ENCODE results near the gene GALNT18.
A peak's percentile ranks its signal among the peaks of the same experiment; 100 is the strongest.

The GALNT18 gene

DNA sequence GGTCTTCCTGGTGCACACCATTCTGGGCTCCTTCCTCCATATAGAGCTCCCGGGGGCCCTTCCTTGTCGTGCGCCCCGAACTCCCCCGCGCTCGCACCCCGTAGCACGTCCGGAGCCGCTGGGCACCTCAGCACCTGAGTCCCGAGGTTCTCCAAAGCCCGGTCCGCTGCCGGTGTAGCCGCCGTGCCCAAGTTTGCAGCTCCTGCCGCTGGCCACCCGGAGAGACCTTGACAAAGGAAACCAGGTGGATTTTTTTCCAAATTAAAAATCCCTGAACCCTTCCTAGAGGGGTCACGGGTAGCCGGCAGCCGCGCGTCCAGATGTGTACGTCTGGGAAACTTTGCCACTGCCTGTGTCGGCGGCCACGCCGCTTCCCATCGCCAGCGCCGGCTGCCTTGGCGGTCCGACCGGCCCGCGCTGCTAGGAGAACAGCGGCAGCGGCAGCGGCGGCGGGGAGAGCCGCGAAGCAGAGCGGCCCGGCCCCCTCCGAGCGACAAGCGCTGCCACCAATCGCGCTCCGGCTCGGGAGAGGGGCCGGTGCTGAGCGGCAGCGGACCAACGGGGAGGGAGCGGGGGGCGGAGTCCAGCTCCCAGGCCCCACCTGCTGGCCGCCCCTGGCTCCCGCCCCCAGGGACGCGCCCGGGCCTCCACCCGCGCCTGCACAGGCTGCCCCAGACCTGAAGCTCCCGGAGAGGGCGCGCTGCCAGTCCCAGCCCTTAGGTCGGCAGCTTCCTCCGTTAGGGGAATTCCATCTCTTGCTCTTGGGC lies at the start of gene GALNT18:
TSS of gene GALNT18 (minus strand) at position 433 of the 767 bp plus-strand sequence.
- H3K4me1 ChIP-seq (ENCODE audit: control insufficient read depth, insufficient read depth, low read length, unreplicated experiment): no peaks in the 10 kb centered on the region
- no peaks in the 10 kb centered on the region for H3K36me3 ChIP-seq (ENCODE audit: insufficient read depth, low read length)
- H3K27me3 ChIP-seq (ENCODE audit: insufficient read depth, low read length): peaks cover 29% of the 10 kb centered on the region
- no peaks in the 10 kb centered on the region for H3K79me2 ChIP-seq (ENCODE audit: control insufficient read depth, insufficient read depth, low read length, unreplicated experiment)
- H2AFZ ChIP-seq (ENCODE audit: low read length, unreplicated experiment): peak within 1 kb of the TSS; percentile 81
- H3K4me3 ChIP-seq (ENCODE audit: low read depth, low read length): peak within 1 kb of the TSS; percentile 79
- no peak within 1 kb of the TSS for H3K27ac ChIP-seq (ENCODE audit: low read depth, low read length)

DNA sequence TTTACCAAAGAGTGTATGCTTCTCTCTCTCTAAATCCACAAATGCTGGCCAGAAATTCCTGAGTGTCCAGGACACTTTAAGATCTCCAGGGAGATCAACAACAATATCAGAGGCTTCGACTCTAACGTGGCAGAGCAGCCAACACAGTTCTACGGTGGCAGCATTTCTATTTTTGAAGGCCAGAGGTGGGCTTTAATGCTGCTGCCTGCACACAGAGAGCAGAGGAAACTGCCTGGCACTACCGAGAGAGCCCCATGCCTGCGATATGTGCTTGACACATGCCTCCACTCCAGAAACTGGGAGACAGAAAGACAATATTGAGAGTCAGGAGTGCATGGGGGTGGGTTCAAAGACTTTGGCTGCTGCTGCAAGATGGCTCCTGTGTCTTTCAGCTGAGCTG lies 48.8 kb upstream of the GALNT18 start:
- Histone ChIP-seq H3K27me3 (ENCODE audit: insufficient read depth, low read length) (peaks cover 88% of the 10 kb centered on the region), H2AFZ (ENCODE audit: low read length, unreplicated experiment) (no peak overlapping the region), H3K4me3 (ENCODE audit: low read depth, low read length) (no peak overlapping the region)

DNA sequence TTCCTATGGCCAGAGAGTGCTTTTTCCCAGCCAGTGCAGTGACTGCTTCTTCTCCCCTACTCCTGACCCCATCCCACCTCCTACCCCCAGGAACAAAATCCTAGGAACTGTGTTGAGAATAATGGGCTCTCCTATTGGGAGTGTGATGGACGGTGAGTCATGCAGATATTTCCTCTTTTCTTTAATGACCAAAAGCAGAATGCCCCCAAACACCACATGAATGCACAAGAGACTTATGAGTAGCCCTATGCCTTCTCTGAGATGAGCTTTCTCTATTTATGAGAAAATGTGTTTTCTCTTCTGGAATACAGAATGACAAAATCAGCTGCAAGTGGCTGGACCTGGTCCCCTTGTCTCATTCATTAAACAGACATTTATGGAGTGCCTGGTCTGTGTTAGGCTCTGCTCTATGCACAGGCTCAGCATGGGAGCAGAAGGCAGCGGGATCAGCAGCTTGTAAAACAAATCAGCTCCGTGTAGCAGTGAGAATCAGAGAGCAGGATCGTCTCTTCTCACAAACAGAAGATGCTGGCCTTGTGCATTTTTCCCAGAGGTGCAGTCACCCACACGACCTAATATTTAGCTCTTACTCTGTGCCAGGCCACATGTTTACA lies 47.5 kb upstream of the GALNT18 start:
- no peaks in the 10 kb centered on the region for H3K36me3 ChIP-seq (ENCODE audit: insufficient read depth, low read length)
- H3K79me2 ChIP-seq (ENCODE audit: control insufficient read depth, insufficient read depth, low read length, unreplicated experiment): no peaks in the 10 kb centered on the region
- H3K27me3 ChIP-seq (ENCODE audit: insufficient read depth, low read length): peaks cover 93% of the 10 kb centered on the region
- H2AFZ ChIP-seq (ENCODE audit: low read length, unreplicated experiment): no peak overlapping the region
- H3K4me1 ChIP-seq (ENCODE audit: control insufficient read depth, insufficient read depth, low read length, unreplicated experiment): no peaks in the 10 kb centered on the region
- no peak overlapping the region for H3K27ac ChIP-seq (ENCODE audit: low read depth, low read length)
- H3K4me3 ChIP-seq (ENCODE audit: low read depth, low read length): no peak overlapping the region

More for the DNA sequence above, 48.8 kb upstream of the GALNT18 start:
- Histone ChIP-seq H3K79me2 (ENCODE audit: control insufficient read depth, insufficient read depth, low read length, unreplicated experiment) (no peaks in the 10 kb centered on the region), H3K27ac (ENCODE audit: low read depth, low read length) (no peak overlapping the region), H3K4me1 (ENCODE audit: control insufficient read depth, insufficient read depth, low read length, unreplicated experiment) (no peaks in the 10 kb centered on the region), H3K36me3 (ENCODE audit: insufficient read depth, low read length) (no peaks in the 10 kb centered on the region)

DNA sequence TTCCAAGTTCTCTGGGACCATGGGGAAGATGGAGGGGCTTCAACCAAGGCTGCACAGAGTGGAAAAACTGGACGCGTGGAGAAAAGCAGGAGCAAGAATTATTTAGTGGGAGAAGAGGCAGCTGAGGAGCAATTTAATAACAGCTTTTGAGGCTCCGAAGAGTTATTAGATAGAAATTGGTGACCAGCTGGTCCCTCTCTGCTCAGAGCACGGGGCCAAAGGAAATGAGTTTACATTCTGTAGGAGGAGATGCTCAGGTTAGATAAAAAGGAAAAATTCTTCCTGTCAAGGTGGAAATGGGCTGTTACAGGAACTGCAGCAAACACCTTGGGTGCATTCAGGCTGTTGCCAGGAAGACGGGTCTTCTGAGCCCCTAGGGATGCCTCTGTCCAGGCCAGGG lies 47.0 kb upstream of the GALNT18 start:
- H3K36me3 ChIP-seq (ENCODE audit: insufficient read depth, low read length): no peaks in the 10 kb centered on the region
- peaks cover 95% of the 10 kb centered on the region for H3K27me3 ChIP-seq (ENCODE audit: insufficient read depth, low read length)
- no peak overlapping the region for H3K4me3 ChIP-seq (ENCODE audit: low read depth, low read length)
- no peak overlapping the region for H3K27ac ChIP-seq (ENCODE audit: low read depth, low read length)
- no peaks in the 10 kb centered on the region for H3K4me1 ChIP-seq (ENCODE audit: control insufficient read depth, insufficient read depth, low read length, unreplicated experiment)
- H2AFZ ChIP-seq (ENCODE audit: low read length, unreplicated experiment): no peak overlapping the region
- H3K79me2 ChIP-seq (ENCODE audit: control insufficient read depth, insufficient read depth, low read length, unreplicated experiment): no peaks in the 10 kb centered on the region

DNA sequence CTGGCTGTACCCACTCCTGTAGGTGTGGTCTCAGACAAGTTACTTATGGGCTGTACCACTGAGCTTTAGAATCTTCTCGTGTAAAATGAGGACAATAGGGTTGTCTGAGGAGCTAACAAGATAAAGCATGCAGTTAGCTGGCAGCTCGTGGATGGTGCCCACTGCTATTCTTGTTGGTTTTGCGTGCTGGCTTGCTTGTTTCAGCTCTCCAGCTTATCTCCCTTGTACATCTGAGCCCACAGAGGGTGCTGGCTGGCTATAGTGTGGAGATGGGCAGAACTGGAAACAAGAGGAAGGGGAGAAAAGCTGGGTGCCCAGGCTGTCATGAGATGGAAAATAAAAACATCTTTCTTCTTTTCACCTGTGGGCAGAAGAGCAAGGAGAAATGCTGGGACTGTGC lies 46.5 kb upstream of the GALNT18 start:
- Histone ChIP-seq H3K79me2 (ENCODE audit: control insufficient read depth, insufficient read depth, low read length, unreplicated experiment) (no peaks in the 10 kb centered on the region), H3K36me3 (ENCODE audit: insufficient read depth, low read length) (no peaks in the 10 kb centered on the region), H3K4me3 (ENCODE audit: low read depth, low read length) (no peak overlapping the region), H3K4me1 (ENCODE audit: control insufficient read depth, insufficient read depth, low read length, unreplicated experiment) (no peaks in the 10 kb centered on the region), H3K27me3 (ENCODE audit: insufficient read depth, low read length) (peaks cover 95% of the 10 kb centered on the region), H2AFZ (ENCODE audit: low read length, unreplicated experiment) (no peak overlapping the region), H3K27ac (ENCODE audit: low read depth, low read length) (no peak overlapping the region)

DNA sequence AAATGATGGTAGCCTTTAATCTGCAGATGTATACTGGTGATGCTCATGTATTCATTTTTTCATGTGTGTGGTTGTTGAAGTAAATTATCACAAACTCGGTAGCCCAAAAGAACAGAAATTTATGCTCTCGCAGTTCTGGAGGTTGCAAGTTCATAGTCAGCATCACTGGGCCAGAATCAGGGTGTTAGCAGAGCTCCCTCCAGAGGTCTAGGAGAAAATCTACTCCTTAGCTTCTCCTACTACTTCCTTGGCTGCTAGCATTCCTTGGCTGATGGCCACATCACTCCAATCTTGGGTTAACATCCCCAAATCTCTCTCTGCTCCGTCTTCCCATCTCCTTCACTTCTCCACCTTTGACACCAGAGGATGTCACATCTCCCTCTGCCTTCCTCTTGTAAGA lies 45.3 kb upstream of the GALNT18 start:
- Histone ChIP-seq H3K4me1 (ENCODE audit: control insufficient read depth, insufficient read depth, low read length, unreplicated experiment) (no peaks in the 10 kb centered on the region), H3K27me3 (ENCODE audit: insufficient read depth, low read length) (peaks cover 95% of the 10 kb centered on the region), H3K36me3 (ENCODE audit: insufficient read depth, low read length) (no peaks in the 10 kb centered on the region), H2AFZ (ENCODE audit: low read length, unreplicated experiment) (no peak overlapping the region), H3K27ac (ENCODE audit: low read depth, low read length) (no peak overlapping the region), H3K79me2 (ENCODE audit: control insufficient read depth, insufficient read depth, low read length, unreplicated experiment) (no peaks in the 10 kb centered on the region), H3K4me3 (ENCODE audit: low read depth, low read length) (no peak overlapping the region)

DNA sequence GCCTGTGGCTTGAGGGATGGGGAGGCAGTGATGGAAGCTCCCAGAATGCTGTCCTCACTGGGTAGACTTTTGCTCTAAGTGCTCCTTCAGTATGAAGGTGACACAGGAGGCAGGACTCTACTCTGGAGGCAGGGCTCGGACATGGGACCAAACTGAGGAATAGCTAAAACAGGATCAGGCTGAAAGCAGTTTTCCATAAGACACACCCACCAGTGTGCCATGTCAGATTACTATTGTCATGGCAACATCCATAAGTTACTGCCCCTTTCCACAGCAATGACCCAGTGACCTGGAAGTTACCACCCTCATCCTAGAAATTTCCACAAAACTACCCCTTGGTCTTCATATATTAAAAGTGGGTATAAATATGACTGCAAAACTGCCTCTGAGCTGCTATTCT lies 43.6 kb upstream of the GALNT18 start:
- peaks cover 100% of the 10 kb centered on the region for H3K27me3 ChIP-seq (ENCODE audit: insufficient read depth, low read length)
- no peak overlapping the region for H3K27ac ChIP-seq (ENCODE audit: low read depth, low read length)

DNA sequence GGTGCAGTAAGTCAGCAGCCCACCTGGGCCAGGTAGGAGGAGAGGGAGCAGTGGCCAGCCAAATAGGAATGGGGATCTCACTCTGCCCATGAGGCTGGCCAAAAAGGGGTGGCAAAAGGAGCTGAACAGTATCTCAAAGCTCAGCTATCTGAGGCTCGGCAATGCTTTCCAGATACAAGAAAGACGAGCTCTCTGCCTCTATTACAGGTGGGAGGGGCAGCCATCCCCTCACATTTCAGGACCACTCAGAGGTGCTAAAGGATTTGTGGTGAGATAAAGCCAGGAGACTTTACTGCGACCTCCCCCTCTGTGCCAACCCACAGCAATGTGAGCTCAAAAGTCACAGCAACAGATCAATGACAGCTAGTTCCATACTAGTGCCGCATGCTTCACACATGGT lies 42.1 kb upstream of the GALNT18 start:
- peaks cover 94% of the 10 kb centered on the region for H3K27me3 ChIP-seq (ENCODE audit: insufficient read depth, low read length)
- H3K36me3 ChIP-seq (ENCODE audit: insufficient read depth, low read length): no peaks in the 10 kb centered on the region
- no peak overlapping the region for H3K27ac ChIP-seq (ENCODE audit: low read depth, low read length)
- no peak overlapping the region for H3K4me3 ChIP-seq (ENCODE audit: low read depth, low read length)
- H3K4me1 ChIP-seq (ENCODE audit: control insufficient read depth, insufficient read depth, low read length, unreplicated experiment): no peaks in the 10 kb centered on the region
- H2AFZ ChIP-seq (ENCODE audit: low read length, unreplicated experiment): no peak overlapping the region
- no peaks in the 10 kb centered on the region for H3K79me2 ChIP-seq (ENCODE audit: control insufficient read depth, insufficient read depth, low read length, unreplicated experiment)

More for the DNA sequence above, 43.6 kb upstream of the GALNT18 start:
- Histone ChIP-seq H3K4me3 (ENCODE audit: low read depth, low read length) (no peak overlapping the region), H3K4me1 (ENCODE audit: control insufficient read depth, insufficient read depth, low read length, unreplicated experiment) (no peaks in the 10 kb centered on the region), H3K79me2 (ENCODE audit: control insufficient read depth, insufficient read depth, low read length, unreplicated experiment) (no peaks in the 10 kb centered on the region), H3K36me3 (ENCODE audit: insufficient read depth, low read length) (no peaks in the 10 kb centered on the region), H2AFZ (ENCODE audit: low read length, unreplicated experiment) (no peak overlapping the region)

DNA sequence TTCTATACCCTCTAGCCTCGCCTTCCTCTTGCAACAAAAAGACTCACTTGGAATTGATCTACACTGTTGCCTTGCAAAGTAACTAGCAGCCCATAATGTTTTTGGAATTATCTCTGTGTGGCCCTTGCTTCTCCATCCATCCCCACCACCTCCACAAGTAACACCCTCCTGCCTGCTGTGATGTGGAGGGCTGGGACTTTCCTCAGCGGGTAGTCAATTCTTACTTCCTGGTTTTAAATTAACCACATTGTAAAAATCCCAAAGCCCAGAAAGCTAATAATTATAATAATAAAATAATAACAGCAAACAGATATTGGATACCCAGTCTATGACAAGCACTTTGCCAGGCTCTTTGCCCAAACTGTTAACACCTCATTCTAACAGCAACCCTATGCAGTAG lies 40.8 kb upstream of the GALNT18 start:
- peaks cover 91% of the 10 kb centered on the region for H3K27me3 ChIP-seq (ENCODE audit: insufficient read depth, low read length)
- H3K79me2 ChIP-seq (ENCODE audit: control insufficient read depth, insufficient read depth, low read length, unreplicated experiment): no peaks in the 10 kb centered on the region

DNA sequence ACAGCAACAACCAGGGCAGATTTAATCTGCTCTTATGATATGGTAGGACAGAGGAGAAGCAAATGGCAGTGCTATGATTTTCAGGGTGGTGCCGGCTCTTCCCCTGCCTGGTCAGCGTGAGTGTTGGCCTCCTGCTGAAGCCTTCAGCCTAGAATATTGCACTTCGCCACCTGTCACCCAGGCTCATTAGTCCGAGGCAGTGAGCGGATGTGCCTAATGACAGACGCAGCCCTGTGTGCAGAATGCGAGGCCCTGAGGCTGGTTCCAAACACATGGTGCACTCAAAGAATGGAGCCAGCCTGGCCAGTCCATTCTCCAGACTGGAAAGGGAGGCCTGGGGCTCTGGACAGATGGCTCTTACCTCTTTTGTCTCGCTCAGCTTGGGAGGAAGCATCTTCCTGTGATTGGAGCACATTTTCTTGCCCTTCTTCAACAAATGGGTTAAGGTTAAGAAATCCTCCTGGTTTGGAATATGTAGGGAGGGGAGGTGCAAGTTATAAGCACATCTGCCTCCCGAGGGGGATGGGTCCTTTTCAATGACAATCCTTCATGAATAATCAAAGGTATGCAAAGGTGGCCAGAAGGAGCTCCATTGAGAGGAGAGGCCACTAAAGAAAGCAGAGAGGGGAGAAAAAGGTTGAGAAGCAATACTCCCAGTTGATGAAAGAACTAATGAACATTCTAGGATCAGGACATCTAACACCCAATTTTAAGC lies 39.7 kb upstream of the GALNT18 start:
- H3K36me3 ChIP-seq (ENCODE audit: insufficient read depth, low read length): no peaks in the 10 kb centered on the region
- H3K79me2 ChIP-seq (ENCODE audit: control insufficient read depth, insufficient read depth, low read length, unreplicated experiment): no peaks in the 10 kb centered on the region
- H3K27ac ChIP-seq (ENCODE audit: low read depth, low read length): no peak overlapping the region
- H3K4me3 ChIP-seq (ENCODE audit: low read depth, low read length): no peak overlapping the region
- H3K27me3 ChIP-seq (ENCODE audit: insufficient read depth, low read length): peaks cover 90% of the 10 kb centered on the region
- no peaks in the 10 kb centered on the region for H3K4me1 ChIP-seq (ENCODE audit: control insufficient read depth, insufficient read depth, low read length, unreplicated experiment)
- H2AFZ ChIP-seq (ENCODE audit: low read length, unreplicated experiment): no peak overlapping the region

More for the DNA sequence above, 40.8 kb upstream of the GALNT18 start:
- no peaks in the 10 kb centered on the region for H3K4me1 ChIP-seq (ENCODE audit: control insufficient read depth, insufficient read depth, low read length, unreplicated experiment)
- no peak overlapping the region for H3K4me3 ChIP-seq (ENCODE audit: low read depth, low read length)
- no peaks in the 10 kb centered on the region for H3K36me3 ChIP-seq (ENCODE audit: insufficient read depth, low read length)
- no peak overlapping the region for H2AFZ ChIP-seq (ENCODE audit: low read length, unreplicated experiment)
- no peak overlapping the region for H3K27ac ChIP-seq (ENCODE audit: low read depth, low read length)
